ENCODE data around the gene DOCK2. TPM values are rescaled to one million over a fixed set of nuclear protein-coding genes. Genes with fewer than 3 reads are reported as not detected.

DOCK2 gene
- total RNA-seq, 1 experiment from 2014 or later, result 4.6 TPM

DNA sequence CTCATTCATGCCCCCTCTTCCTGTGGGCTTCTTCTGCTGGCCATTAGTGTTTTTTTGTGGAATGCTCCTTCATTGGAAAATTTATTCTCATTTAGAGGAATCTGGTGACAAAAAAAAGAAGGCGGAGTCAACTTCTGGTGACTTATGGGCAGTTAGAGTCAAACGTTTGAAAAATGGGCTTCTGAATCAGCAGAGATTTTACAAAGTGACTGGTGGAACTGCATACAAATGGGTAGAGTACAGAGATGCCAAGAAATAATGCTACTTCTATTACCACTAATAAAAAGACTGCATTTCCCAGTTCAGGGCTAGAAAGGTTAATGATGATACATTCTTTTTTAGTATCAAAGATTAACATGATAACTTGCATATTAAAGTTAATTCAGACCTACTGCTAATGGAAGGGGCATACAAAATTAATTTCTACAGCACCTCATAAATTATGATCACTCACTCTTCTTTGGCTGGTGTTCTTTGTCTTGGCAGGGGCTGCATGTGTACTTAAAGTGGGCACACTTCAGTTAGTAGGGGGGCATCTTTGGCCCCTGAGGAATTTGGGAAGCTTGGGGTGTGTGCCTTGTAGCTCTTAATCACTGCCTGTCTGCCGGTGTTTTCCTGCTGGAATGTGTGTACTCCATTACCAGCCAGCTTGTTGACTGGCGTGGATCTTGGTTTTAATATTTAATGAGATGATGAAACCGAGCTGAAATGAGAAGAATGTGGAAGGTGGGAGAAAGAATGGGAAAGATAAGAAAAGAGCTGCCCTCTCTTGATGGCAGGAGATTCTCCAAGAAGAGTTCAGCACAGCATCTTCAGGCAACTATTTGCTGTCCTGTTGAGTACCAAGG, 148.9 kb downstream of the DOCK2 start:
- no peak for TF ChIP-seq ZNF416 (CRISPR knock-in tag; IDR thresholded peaks at IDR 0.05)
- TF ChIP-seq ZNF671 (CRISPR knock-in tag; IDR thresholded peaks at IDR 0.05), result no peak
- no peak for TF ChIP-seq ZNF138 (CRISPR knock-in tag; conservative IDR thresholded peaks at IDR 0.05)
- TF ChIP-seq, protein P1, sequence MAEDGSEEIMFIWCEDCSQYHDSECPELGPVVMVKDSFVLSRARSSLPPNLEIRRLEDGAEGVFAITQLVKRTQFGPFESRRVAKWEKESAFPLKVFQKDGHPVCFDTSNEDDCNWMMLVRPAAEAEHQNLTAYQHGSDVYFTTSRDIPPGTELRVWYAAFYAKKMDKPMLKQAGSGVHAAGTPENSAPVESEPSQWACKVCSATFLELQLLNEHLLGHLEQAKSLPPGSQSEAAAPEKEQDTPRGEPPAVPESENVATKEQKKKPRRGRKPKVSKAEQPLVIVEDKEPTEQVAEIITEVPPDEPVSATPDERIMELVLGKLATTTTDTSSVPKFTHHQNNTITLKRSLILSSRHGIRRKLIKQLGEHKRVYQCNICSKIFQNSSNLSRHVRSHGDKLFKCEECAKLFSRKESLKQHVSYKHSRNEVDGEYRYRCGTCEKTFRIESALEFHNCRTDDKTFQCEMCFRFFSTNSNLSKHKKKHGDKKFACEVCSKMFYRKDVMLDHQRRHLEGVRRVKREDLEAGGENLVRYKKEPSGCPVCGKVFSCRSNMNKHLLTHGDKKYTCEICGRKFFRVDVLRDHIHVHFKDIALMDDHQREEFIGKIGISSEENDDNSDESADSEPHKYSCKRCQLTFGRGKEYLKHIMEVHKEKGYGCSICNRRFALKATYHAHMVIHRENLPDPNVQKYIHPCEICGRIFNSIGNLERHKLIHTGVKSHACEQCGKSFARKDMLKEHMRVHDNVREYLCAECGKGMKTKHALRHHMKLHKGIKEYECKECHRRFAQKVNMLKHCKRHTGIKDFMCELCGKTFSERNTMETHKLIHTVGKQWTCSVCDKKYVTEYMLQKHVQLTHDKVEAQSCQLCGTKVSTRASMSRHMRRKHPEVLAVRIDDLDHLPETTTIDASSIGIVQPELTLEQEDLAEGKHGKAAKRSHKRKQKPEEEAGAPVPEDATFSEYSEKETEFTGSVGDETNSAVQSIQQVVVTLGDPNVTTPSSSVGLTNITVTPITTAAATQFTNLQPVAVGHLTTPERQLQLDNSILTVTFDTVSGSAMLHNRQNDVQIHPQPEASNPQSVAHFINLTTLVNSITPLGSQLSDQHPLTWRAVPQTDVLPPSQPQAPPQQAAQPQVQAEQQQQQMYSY (CRISPR knock-in tag; IDR thresholded peaks at IDR 0.05), result no peak
- DNase-seq (ENCODE audit: low spot score), result no peak

DNA sequence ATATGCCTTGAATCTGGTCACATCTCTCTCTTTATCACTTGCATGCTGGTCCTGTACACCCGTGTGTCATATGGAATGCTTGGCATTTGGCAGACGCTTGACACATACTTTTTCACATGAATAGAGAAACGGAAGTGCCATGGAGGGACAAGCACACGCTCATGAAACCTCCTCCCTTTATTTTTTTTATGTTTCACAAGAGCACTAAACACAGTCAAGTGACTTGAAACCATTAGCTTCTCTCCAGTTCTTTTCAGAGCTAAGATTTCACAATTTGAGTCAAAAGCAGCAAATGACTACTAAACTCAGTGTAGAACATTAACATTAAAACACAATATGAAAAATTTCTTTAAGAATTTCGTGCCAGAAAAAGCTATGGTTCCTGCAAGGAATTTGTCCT, 151.1 kb downstream of the DOCK2 start:
- Mint-ChIP-seq H3K4me1 (no peaks in the 10 kb centered on the region), H3K4me3 (no peak overlapping the region), H3K27ac (no peak overlapping the region), H3K27me3 (ENCODE audit: low read depth) (no peaks in the 10 kb centered on the region), H3K36me3 (no peaks in the 10 kb centered on the region), H3K9me3 (no peaks in the 10 kb centered on the region)
- ChIA-PET POLR2A (no interaction called here), CTCF (no interaction called here)
- DNase-seq (ENCODE audit: low spot score) (no peak), ATAC-seq (no peak)
- TF ChIP-seq, protein P2, sequence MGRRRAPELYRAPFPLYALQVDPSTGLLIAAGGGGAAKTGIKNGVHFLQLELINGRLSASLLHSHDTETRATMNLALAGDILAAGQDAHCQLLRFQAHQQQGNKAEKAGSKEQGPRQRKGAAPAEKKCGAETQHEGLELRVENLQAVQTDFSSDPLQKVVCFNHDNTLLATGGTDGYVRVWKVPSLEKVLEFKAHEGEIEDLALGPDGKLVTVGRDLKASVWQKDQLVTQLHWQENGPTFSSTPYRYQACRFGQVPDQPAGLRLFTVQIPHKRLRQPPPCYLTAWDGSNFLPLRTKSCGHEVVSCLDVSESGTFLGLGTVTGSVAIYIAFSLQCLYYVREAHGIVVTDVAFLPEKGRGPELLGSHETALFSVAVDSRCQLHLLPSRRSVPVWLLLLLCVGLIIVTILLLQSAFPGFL (CRISPR knock-in tag; IDR thresholded peaks at IDR 0.05; ENCODE audit: borderline replicate concordance), result no peak
- TF ChIP-seq SMAD4 (CRISPR knock-in tag; IDR thresholded peaks at IDR 0.05) (no peak), ESRRA (CRISPR knock-in tag; IDR thresholded peaks at IDR 0.05; ENCODE audit: borderline replicate concordance) (no peak), EMX1 (CRISPR knock-in tag; IDR thresholded peaks at IDR 0.05) (no peak)

More for the DNA sequence above, 148.9 kb downstream of the DOCK2 start:
- Mint-ChIP-seq H3K4me1 (peaks cover 3% of the 10 kb centered on the region; the same call in 1 of the 2 replicates), H3K27me3 (ENCODE audit: low read depth) (no peaks in the 10 kb centered on the region), H3K36me3 (no peaks in the 10 kb centered on the region), H3K9me3 (no peaks in the 10 kb centered on the region), H3K27ac (no peak overlapping the region), H3K4me3 (no peak overlapping the region)
- POLR2A ChIA-PET, result no interaction called here
- CTCF ChIA-PET, result interaction anchor here (0.8 kb wide), 1 partner anchor 84 kb away, joined by 3 read pairs; no protein-coding TSS in a partner anchor
- no peak for ATAC-seq

DNA sequence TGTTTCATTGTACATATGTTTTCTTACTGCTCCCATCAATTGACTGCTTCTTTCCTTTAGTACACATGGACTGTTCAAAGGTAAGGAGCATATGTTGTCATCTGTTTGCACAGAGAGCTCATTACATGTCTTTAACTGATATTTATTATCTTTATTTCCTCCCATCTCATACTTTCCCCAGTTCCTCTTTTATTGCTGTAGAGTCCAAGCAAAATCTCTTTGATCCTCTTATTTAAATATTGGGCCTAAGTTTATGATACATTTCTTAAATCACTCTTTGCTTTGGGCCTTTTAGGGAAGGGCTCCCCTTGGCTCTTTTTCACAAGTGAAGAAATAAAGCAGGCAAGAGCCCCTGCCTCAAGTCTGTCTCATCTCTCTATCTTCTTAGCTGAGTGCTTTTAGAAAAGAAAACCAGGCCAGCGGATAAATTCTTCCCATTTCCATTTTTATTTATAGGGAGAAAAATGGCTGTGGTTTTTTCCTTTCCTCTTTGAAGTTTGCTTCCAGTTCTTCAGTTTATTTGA, 152.4 kb downstream of the DOCK2 start:
- Mint-ChIP-seq H3K36me3 (no peaks in the 10 kb centered on the region), H3K27me3 (ENCODE audit: low read depth) (no peaks in the 10 kb centered on the region), H3K27ac (no peak overlapping the region), H3K9me3 (no peaks in the 10 kb centered on the region), H3K4me3 (no peak overlapping the region), H3K4me1 (no peaks in the 10 kb centered on the region)
- ATAC-seq (no peak), DNase-seq (ENCODE audit: low spot score) (no peak)
- CTCF ChIA-PET, result interaction anchor here (1.2 kb wide), 1 partner anchor 88 kb away, joined by 3 read pairs; no protein-coding TSS in a partner anchor
- POLR2A ChIA-PET, result no interaction called here
- TF ChIP-seq ZNF121 (CRISPR knock-in tag; IDR thresholded peaks at IDR 0.05) (no peak), FOXK1 (CRISPR knock-in tag; IDR thresholded peaks at IDR 0.05) (no peak), NFATC4 (CRISPR knock-in tag; IDR thresholded peaks at IDR 0.05) (no peak), KAT7 (CRISPR knock-in tag; IDR thresholded peaks at IDR 0.05; ENCODE audit: borderline replicate concordance) (no peak)
- TF ChIP-seq, protein P3, sequence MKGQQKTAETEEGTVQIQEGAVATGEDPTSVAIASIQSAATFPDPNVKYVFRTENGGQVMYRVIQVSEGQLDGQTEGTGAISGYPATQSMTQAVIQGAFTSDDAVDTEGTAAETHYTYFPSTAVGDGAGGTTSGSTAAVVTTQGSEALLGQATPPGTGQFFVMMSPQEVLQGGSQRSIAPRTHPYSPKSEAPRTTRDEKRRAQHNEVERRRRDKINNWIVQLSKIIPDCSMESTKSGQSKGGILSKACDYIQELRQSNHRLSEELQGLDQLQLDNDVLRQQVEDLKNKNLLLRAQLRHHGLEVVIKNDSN (CRISPR knock-in tag; IDR thresholded peaks at IDR 0.05), result no peak
- TF ChIP-seq, protein P4, sequence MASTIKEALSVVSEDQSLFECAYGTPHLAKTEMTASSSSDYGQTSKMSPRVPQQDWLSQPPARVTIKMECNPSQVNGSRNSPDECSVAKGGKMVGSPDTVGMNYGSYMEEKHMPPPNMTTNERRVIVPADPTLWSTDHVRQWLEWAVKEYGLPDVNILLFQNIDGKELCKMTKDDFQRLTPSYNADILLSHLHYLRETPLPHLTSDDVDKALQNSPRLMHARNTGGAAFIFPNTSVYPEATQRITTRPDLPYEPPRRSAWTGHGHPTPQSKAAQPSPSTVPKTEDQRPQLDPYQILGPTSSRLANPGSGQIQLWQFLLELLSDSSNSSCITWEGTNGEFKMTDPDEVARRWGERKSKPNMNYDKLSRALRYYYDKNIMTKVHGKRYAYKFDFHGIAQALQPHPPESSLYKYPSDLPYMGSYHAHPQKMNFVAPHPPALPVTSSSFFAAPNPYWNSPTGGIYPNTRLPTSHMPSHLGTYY (CRISPR knock-in tag; IDR thresholded peaks at IDR 0.05), result no peak
- TF ChIP-seq, protein P5, sequence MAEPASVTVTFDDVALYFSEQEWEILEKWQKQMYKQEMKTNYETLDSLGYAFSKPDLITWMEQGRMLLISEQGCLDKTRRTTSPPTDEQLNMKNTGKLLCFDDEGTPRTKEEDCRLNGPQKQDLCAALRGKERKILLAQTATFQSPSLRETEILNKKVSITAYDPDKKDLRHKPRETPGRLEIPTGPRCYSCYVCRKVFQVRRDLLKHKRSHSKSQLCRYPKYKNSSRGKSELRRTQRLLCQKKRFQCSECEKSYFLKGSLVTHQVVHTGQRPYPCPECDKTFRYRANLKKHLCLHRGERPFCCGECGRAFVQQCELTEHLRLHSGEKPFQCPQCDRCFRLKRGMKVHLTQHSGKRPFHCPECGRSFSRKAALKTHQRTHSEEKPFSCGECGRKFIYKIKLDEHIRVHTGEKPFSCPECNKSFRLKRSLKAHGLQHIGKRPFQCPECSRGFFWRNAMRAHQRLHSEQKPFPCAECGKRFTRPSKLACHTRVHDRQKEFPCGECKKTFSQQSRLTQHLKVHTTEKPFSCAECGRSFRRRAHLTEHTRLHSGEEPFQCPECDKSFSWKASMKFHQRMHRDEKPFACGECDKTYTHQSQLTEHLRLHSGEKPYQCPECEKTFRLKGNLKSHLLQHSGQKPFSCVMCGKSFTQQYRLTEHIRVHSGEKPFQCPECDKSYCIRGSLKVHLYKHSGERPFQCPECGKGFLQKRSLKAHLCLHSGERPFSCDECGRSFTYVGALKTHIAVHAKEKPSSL (CRISPR knock-in tag; conservative IDR thresholded peaks at IDR 0.05), result no peak
- TF ChIP-seq, protein P6, sequence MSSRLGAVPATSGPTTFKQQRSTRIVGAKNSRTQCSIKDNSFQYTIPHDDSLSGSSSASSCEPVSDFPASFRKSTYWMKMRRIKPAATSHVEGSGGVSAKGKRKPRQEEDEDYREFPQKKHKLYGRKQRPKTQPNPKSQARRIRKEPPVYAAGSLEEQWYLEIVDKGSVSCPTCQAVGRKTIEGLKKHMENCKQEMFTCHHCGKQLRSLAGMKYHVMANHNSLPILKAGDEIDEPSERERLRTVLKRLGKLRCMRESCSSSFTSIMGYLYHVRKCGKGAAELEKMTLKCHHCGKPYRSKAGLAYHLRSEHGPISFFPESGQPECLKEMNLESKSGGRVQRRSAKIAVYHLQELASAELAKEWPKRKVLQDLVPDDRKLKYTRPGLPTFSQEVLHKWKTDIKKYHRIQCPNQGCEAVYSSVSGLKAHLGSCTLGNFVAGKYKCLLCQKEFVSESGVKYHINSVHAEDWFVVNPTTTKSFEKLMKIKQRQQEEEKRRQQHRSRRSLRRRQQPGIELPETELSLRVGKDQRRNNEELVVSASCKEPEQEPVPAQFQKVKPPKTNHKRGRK (CRISPR knock-in tag; IDR thresholded peaks at IDR 0.05; ENCODE audit: borderline replicate concordance), result no peak

Data from WTC11 (cell line).